ENCODE results near the gene ARID2. TPM values are rescaled to one million over a fixed set of nuclear protein-coding genes. Genes with fewer than 3 reads are reported as not detected.

Gene ARID2
- total RNA-seq, 4 donors from 2014 or later = 30.3 to 35.8 (median 32.8) TPM

DNA sequence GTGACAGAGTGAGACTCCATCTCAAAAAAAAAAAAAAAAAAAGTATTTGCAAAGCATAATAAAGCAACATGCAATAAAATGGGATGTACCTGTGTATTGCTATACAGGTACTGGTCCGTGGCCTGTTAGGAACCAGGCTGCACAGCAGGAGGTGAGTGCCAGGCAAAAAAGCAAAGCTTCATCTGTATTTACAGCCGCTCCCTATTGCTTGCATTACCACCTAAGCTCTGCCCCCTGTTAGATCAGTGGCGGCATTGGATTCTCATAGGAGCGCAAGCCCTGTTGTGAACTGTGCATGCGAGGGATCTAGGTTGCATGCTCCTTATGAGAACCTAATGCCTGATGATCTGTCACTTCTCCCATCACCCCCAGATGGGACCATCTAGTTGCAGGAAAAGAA, 147.6 kb downstream of the ARID2 start:
- H3K27me3 ChIP-seq = no peaks in the 10 kb centered on the region
- no peaks in the 10 kb centered on the region for H3K9me3 ChIP-seq
- 96 to 97% methylated on average over 5 of the region's 5 CpGs for WGBS, 2 donors
- H3K4me3 ChIP-seq = no peak overlapping the region
- H3K4me1 ChIP-seq = peaks cover 0 to 11% (median 0%) of the 10 kb centered on the region in 4 donors
- peaks cover 0 to 68% (median 3%) of the 10 kb centered on the region in 3 donors for H3K36me3 ChIP-seq
- TF ChIP-seq POLR2A (IDR thresholded peaks at IDR 0.05) (no peak), EP300 (IDR thresholded peaks at IDR 0.05) (no peak)
- DNase-seq (ENCODE audit: low spot score in 2 of 2) = no peak
- no peak overlapping the region for H3K27ac ChIP-seq

- Histone ChIP-seq H3K36me3 (peaks cover 0 to 53% (median 0%) of the 10 kb centered on the region in 3 donors), H3K27ac (no peak overlapping the region), H3K27me3 (no peaks in the 10 kb centered on the region), H3K9me3 (no peaks in the 10 kb centered on the region), H3K4me3 (no peak overlapping the region), H3K4me1 (peaks cover 0 to 11% (median 0%) of the 10 kb centered on the region in 4 donors)
- WGBS, 2 donors = 48 to 49% methylated on average over 8 of the region's 8 CpGs
- TF ChIP-seq, protein P1, sequence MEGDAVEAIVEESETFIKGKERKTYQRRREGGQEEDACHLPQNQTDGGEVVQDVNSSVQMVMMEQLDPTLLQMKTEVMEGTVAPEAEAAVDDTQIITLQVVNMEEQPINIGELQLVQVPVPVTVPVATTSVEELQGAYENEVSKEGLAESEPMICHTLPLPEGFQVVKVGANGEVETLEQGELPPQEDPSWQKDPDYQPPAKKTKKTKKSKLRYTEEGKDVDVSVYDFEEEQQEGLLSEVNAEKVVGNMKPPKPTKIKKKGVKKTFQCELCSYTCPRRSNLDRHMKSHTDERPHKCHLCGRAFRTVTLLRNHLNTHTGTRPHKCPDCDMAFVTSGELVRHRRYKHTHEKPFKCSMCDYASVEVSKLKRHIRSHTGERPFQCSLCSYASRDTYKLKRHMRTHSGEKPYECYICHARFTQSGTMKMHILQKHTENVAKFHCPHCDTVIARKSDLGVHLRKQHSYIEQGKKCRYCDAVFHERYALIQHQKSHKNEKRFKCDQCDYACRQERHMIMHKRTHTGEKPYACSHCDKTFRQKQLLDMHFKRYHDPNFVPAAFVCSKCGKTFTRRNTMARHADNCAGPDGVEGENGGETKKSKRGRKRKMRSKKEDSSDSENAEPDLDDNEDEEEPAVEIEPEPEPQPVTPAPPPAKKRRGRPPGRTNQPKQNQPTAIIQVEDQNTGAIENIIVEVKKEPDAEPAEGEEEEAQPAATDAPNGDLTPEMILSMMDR (IDR thresholded peaks at IDR 0.05) = no peak
- TF ChIP-seq POLR2A (IDR thresholded peaks at IDR 0.05) = no peak
- no peak for TF ChIP-seq EP300 (IDR thresholded peaks at IDR 0.05)
- no peak for DNase-seq (ENCODE audit: low spot score in 2 of 2)
Measured at GRCh38 chr12:45878630-45879255, 149.2 kb downstream of the ARID2 start.

DNA sequence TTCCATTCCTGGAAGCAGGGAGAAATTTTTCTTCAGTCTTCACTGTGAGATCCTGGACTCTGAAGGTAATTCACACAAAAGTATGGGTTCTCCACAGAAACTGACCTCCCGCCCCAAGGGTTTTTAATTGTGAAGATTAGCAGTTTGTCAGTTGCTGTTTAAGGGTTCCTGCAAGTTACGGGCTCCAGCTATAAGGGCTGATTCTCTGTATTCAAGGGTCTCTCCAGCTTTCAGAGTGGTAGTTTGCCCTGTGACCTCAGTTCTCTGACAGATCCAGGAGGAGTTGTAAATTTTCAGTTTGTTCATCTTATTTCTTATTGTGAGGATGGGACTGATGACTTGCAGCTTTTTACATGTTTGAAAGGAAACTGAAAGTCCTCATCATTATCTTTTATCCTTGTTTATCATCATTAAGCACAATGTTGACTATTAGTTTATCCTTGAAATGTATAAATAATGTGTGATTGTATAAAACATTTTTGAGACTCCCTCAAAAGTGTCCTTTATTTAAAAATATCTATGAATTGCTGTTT, 149.9 kb downstream of the ARID2 start:
- DNase-seq (ENCODE audit: low spot score in 2 of 2) = no peak
- H3K27ac ChIP-seq = no peak overlapping the region
- H3K27me3 ChIP-seq = no peaks in the 10 kb centered on the region

DNA sequence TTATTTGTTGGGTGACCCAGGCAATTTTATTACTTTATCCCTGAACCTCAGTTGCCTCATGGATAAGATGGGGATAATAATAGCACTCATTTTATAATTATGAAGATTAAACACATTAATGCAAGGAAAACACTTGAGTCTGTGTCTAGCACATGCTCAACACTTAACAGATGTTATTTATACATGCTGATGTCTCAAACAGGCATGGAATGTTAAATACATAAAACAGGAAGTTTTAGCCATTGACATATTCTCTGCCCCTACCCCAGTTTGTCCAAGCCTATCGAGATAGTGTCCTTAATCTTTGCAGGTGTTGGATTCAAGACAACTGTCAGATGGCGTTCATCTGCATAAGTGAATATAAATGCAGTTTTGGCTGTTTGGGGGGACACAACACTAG, 151.0 kb downstream of the ARID2 start:
- DNase-seq (ENCODE audit: low spot score in 2 of 2) = no peak
- 73 to 80% methylated on average over 2 of the region's 2 CpGs for WGBS, 2 donors
- no peak overlapping the region for H3K27ac ChIP-seq
- peaks cover 0 to 2% (median 0%) of the 10 kb centered on the region in 4 donors for H3K9me3 ChIP-seq
- TF ChIP-seq, protein P1 (IDR thresholded peaks at IDR 0.05) = no peak
- TF ChIP-seq POLR2A (IDR thresholded peaks at IDR 0.05) (no peak), EP300 (IDR thresholded peaks at IDR 0.05) (no peak)
- peaks cover 0 to 11% (median 0%) of the 10 kb centered on the region in 4 donors for H3K4me1 ChIP-seq
- peaks cover 0 to 46% (median under 1%) of the 10 kb centered on the region in 3 donors for H3K36me3 ChIP-seq
- no peaks in the 10 kb centered on the region for H3K27me3 ChIP-seq
- H3K4me3 ChIP-seq = no peak overlapping the region

More for the DNA sequence above, 149.9 kb downstream of the ARID2 start:
- WGBS, 2 donors = 87 to 91% methylated on average over 2 of the region's 2 CpGs
- Histone ChIP-seq H3K9me3 (no peaks in the 10 kb centered on the region), H3K36me3 (peaks cover 0 to 47% (median 0%) of the 10 kb centered on the region in 3 donors), H3K4me1 (peaks cover 0 to 11% (median 0%) of the 10 kb centered on the region in 4 donors), H3K4me3 (no peak overlapping the region)
- TF ChIP-seq POLR2A (IDR thresholded peaks at IDR 0.05) (no peak), EP300 (IDR thresholded peaks at IDR 0.05) (no peak)
- TF ChIP-seq, protein P1 (IDR thresholded peaks at IDR 0.05) = no peak

- TF ChIP-seq, protein P1 (IDR thresholded peaks at IDR 0.05) = no peak
- TF ChIP-seq POLR2A (IDR thresholded peaks at IDR 0.05) = no peak
- no peak for TF ChIP-seq EP300 (IDR thresholded peaks at IDR 0.05)
- no peak for DNase-seq (ENCODE audit: low spot score in 2 of 2)
- 86 to 96% methylated on average over 1 of the region's 1 CpG for WGBS, 2 donors
- no peak overlapping the region for H3K27ac ChIP-seq
- H3K4me1 ChIP-seq = peaks cover 0 to 11% (median 0%) of the 10 kb centered on the region in 4 donors
- H3K9me3 ChIP-seq = peaks cover 0 to 2% (median 0%) of the 10 kb centered on the region in 4 donors
- H3K36me3 ChIP-seq = peaks cover 0 to 42% (median 10%) of the 10 kb centered on the region in 3 donors
- H3K4me3 ChIP-seq = no peak overlapping the region
- no peaks in the 10 kb centered on the region for H3K27me3 ChIP-seq
Measured at GRCh38 chr12:45883187-45883586, 153.7 kb downstream of the ARID2 start.
